ENCODE measurements around the gene ZNF331. TPM values are rescaled to one million over a fixed set of nuclear protein-coding genes. Genes with fewer than 3 reads are reported as not detected.

The ZNF331 gene
- polyA plus RNA-seq, 1 donor: 24.9 TPM

DNA sequence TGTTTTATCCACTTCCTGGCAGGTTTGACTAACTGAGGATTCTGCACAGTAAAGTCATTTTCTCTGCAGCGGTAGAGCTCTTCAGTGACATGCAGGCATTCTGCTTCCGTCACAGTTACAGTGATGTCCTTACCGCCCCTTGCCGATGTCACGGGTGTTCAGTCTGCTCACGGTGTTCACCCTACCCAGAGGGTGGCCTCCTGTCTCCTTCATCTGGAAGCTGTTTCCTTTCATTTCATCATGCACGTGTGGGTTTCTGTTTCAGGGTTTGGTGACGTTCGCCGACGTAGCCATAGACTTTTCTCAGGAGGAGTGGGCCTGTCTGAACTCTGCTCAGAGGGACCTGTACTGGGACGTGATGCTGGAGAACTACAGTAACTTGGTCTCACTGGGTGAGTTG, 33.4 kb downstream of the ZNF331 start:
- DNase-seq: no peak

DNA sequence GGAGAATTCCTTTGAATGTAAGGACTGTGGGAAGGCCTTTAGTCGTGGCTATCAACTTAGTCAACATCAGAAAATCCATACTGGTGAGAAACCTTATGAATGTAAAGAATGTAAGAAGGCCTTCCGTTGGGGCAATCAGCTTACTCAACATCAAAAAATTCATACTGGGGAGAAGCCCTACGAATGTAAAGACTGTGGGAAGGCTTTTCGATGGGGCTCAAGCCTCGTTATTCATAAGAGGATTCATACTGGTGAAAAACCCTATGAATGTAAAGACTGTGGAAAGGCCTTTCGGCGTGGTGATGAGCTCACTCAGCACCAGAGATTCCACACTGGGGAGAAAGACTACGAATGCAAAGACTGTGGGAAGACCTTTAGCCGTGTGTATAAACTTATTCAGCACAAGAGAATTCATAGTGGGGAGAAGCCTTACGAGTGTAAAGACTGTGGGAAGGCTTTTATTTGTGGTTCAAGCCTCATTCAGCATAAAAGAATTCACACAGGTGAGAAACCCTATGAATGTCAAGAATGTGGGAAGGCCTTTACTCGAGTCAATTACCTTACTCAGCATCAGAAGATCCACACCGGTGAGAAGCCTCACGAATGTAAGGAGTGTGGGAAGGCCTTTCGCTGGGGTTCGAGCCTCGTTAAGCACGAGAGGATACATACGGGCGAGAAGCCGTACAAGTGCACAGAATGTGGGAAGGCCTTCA, 39.2 kb downstream of the ZNF331 start:
- DNase-seq: no peak

DNA sequence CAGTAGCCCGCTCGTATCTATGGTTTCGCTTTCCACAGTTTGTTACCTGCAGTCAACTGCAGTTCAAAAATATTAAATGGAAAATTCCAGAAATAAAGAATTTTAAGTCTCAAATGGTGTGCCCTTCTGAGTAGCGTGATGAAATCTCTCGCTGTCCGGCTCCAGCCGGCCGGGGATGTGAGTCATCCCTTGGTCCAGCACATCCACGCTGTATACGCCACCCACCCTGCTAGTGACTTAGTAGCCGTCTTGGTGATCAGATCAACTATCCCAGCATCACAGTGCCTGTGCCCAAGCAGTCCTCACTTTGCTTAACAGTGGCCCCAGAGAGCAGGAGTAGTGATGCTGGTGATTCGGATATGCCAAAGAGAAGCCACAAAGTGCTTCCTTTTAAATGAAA, 40.0 kb downstream of the ZNF331 start:
- DNase-seq: no peak

- no peak for DNase-seq
Measured at GRCh38 chr19:53579518-53579917, 41.6 kb downstream of the ZNF331 start.

DNA sequence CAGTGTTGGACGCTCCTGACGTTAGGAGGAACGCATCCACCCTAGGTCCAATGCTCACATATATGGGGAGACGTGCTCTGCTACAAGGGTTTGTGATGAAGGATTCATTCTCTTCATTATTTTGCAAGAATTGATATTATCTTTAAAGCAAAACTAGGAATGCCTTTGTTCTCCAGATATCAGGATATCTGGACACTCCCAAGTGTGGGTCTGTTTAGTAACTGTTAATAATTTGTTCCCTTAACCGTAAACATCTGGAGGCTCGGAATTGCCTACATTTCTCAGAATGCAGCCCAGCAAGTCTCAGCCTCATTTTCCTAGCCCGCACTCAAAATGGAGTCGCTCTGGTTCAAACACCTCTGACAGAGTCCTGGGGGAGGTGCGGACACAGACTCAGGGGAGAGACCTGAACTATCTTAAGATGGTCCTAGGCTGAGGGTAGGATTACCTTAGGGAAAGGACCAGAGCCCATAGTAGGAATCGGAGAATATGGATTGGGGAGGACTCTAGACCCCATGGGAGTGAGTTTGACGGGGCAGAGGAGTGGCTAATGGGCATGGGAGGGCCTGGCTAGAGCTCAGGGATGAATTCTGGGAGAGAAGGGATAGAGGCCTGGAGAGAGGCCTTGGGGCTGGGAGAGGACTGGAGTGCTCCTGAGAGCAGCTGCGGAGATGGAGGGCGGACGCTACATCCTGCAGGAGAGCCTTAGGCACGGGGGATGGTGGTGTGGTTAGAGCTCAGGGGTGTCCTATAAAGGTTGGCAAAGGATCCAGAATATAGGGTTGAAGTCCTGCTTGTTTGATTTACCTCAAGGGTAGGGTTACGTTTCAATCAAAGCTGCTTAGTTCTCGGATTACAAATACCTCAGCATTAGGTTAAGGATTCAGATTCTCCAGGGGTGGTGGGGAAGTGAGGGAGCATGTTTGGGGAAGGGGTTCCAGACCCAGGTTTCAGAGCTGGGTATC, 43.2 kb downstream of the ZNF331 start:
- DNase-seq: no peak

- DNase-seq: no peak
Measured at GRCh38 chr19:53581871-53582279, 43.9 kb downstream of the ZNF331 start.

DNA sequence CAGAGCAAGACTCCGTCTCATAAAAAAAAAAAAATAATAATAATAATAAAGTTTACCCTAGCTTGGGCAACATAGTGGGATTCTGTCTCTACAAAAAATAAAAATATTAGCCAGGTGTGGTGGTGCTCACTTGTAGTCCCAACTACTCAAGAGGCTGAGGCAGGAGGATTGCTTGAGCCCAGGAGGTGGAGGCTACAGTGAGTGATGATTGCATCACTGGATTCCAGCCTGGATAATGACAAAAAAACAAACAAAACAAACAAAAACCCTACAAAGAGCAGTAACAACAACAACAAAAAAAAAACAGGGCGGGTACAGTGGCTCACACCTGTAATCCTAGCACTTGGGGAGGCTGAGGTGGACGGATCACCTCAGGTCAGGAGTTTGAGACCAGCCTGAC, 45.2 kb downstream of the ZNF331 start:
- DNase-seq: no peak

- DNase-seq: no peak
Measured at GRCh38 chr19:53586277-53586691, 48.3 kb downstream of the ZNF331 start.

- DNase-seq: no peak
Measured at GRCh38 chr19:53594811-53595509, 57.0 kb downstream of the ZNF331 start.

GRCh38 chr19:53595510-53595867, 57.5 kb downstream of the ZNF331 start:
- no peak for DNase-seq

- DNase-seq: no peak
Measured at GRCh38 chr19:53596056-53596455, 58.1 kb downstream of the ZNF331 start.

GRCh38 chr19:53597023-53597422, 59.1 kb downstream of the ZNF331 start:
- DNase-seq: no peak

GRCh38 chr19:53598361-53598760, 60.4 kb downstream of the ZNF331 start:
- DNase-seq: no peak

- DNase-seq: no peak
Measured at GRCh38 chr19:53600217-53600616, 62.3 kb downstream of the ZNF331 start.

GRCh38 chr19:53606031-53606430, 68.1 kb downstream of the ZNF331 start:
- DNase-seq: no peak

GRCh38 chr19:53608381-53608780, 70.4 kb downstream of the ZNF331 start:
- no peak for DNase-seq

DNA sequence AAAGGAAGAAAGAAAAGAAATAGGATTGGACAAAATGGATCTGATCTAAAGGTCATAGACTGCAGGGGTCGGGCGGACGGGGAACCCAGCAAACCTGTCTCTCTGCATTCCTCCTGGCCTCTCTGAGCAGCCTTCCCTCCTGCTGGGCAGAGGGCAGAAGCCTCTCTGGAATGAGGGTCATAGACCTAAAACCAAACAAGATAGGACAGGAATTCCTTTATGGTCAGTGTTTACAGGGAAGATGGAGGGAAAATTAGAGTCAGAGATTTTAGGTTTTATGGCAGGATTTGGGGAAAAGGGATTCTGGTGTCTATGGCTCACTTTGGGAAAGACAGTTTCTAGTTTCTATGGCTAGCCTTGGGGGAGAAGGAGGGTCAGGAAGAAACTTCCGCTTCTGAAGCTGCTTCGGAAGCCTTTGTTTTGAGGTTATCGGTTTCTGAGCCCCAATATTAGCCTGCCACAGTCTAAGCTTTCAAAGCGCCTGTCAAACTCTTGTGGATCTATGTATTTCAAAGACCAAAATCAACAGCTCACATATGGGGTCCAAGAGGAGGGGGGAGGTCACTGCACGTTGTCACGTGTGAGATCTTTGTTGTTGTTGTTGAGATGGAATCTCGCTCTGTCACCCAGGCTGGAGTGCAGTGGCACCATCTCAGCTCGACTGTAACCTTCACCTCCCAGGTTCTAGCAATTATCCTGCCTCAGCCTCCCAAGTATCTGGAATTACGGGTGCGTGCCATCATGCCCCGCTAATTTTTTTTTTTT, 75.0 kb downstream of the ZNF331 start:
- DNase-seq: no peak

GRCh38 chr19:53621885-53622740, 84.2 kb downstream of the ZNF331 start:
- DNase-seq: no peak

- no peak for DNase-seq
Measured at GRCh38 chr19:53624771-53625545, 87.0 kb downstream of the ZNF331 start.

GRCh38 chr19:53626486-53626885, 88.5 kb downstream of the ZNF331 start:
- DNase-seq: no peak
